HEK293 (cell line): ENCODE results near the gene ZNF790.
A peak's percentile ranks its signal among the peaks of the same experiment; 100 is the strongest.

Experiments
- GLIS2 ChIP-seq: fragments of 450-650 bp; formaldehyde crosslinking; IDR thresholded peaks from 2 replicates; pipeline ENCODE4 v1.5.1; 2016; ENCODE audit warnings: missing biosample characterization, missing genetic modification characterization
- HIC1 ChIP-seq: fragments of 450-650 bp; formaldehyde crosslinking; IDR thresholded peaks from 2 replicates; pipeline ENCODE4 v1.5.1; 2016; ENCODE audit warnings: missing biosample characterization, missing genetic modification characterization
- KLF8 ChIP-seq: fragments of 450-650 bp; formaldehyde crosslinking; IDR thresholded peaks from 2 replicates; pipeline ENCODE4 v1.5.1; 2016; ENCODE audit warnings: missing biosample characterization, missing genetic modification characterization
- OVOL3 ChIP-seq: fragments of 450-650 bp; formaldehyde crosslinking; IDR thresholded peaks from 2 replicates; pipeline ENCODE4 v1.5.1; 2016; ENCODE audit warnings: missing biosample characterization, missing genetic modification characterization
- PBX3 ChIP-seq: sonication (generic); formaldehyde crosslinking; IDR thresholded peaks from 2 replicates; pipeline ENCODE4 v1.8.1; 2022; ENCODE audit warnings: mild to moderate bottlenecking, moderate library complexity, missing genetic modification reagents
- PRDM10 ChIP-seq: fragments of 450-650 bp; formaldehyde crosslinking; IDR thresholded peaks from 2 replicates; pipeline ENCODE4 v1.5.1; 2016; ENCODE audit warnings: missing biosample characterization, missing genetic modification characterization
- SETDB1 ChIP-seq: IDR thresholded peaks from one replicate; pipeline ENCODE4 v1.6.1; 2017; ENCODE audit warnings: mild to moderate bottlenecking, low read length, moderate library complexity, mixed read lengths; ENCODE audit not compliant: insufficient read length
- ZFHX2 ChIP-seq: fragments of 450-650 bp; formaldehyde crosslinking; conservative IDR thresholded peaks from 2 replicates; pipeline ENCODE4 v1.5.1; 2016; ENCODE audit warnings: missing biosample characterization, missing genetic modification characterization
- ZFP3 ChIP-seq: fragments of 450-650 bp; formaldehyde crosslinking; IDR thresholded peaks from 2 replicates; pipeline ENCODE4 v1.5.1; 2016; ENCODE audit warnings: low read depth, missing biosample characterization, missing genetic modification characterization
- ZNF10 ChIP-seq: fragments of 450-650 bp; formaldehyde crosslinking; IDR thresholded peaks from 2 replicates; pipeline ENCODE4 v1.5.1; 2017; ENCODE audit warnings: missing biosample characterization, missing genetic modification characterization
- ZNF133 ChIP-seq: fragments of 450-650 bp; formaldehyde crosslinking; IDR thresholded peaks from 2 replicates; pipeline ENCODE4 v1.5.1; 2016; ENCODE audit warnings: missing biosample characterization, missing genetic modification characterization
- ZNF140 ChIP-seq: fragments of 450-650 bp; formaldehyde crosslinking; IDR thresholded peaks from 2 replicates; pipeline ENCODE4 v1.5.1; 2016; ENCODE audit warnings: missing biosample characterization, missing genetic modification characterization
- ZNF19 ChIP-seq: fragments of 450-650 bp; formaldehyde crosslinking; IDR thresholded peaks from 2 replicates; pipeline ENCODE4; 2016; ENCODE audit warnings: missing biosample characterization, missing genetic modification characterization, low read depth
- ZNF239 ChIP-seq: fragments of 450-650 bp; formaldehyde crosslinking; IDR thresholded peaks from 2 replicates; pipeline ENCODE4 v1.5.1; 2016; ENCODE audit warnings: missing biosample characterization, missing genetic modification characterization
- ZNF354C ChIP-seq: fragments of 450-650 bp; formaldehyde crosslinking; IDR thresholded peaks from 2 replicates; pipeline ENCODE4 v1.5.1; 2016; ENCODE audit warnings: missing biosample characterization, missing genetic modification characterization, low read depth, borderline replicate concordance
- ZNF391 ChIP-seq: fragments of 450-650 bp; formaldehyde crosslinking; IDR thresholded peaks from 2 replicates; pipeline ENCODE4 v1.5.1; 2016; ENCODE audit warnings: low read depth, missing biosample characterization, missing genetic modification characterization, borderline replicate concordance
- ZNF473 ChIP-seq: fragments of 450-650 bp; formaldehyde crosslinking; IDR thresholded peaks from 2 replicates; pipeline ENCODE4 v1.5.1; 2017; ENCODE audit warnings: missing biosample characterization, missing genetic modification characterization
- ZNF518A ChIP-seq: fragments of 450-650 bp; formaldehyde crosslinking; conservative IDR thresholded peaks from 2 replicates; pipeline ENCODE4 v1.5.1; 2016; ENCODE audit warnings: low read depth, missing biosample characterization, missing genetic modification characterization
- ZNF530 ChIP-seq: fragments of 450-650 bp; formaldehyde crosslinking; IDR thresholded peaks from 2 replicates; pipeline ENCODE4 v1.5.1; 2016; ENCODE audit warnings: low read depth, missing biosample characterization, missing genetic modification characterization
- ZNF544 ChIP-seq: fragments of 450-650 bp; formaldehyde crosslinking; IDR thresholded peaks from 2 replicates; pipeline ENCODE4 v1.5.0; 2017; ENCODE audit warnings: missing biosample characterization, missing genetic modification characterization
- ZNF558 ChIP-seq: fragments of 450-650 bp; formaldehyde crosslinking; IDR thresholded peaks from 2 replicates; pipeline ENCODE4 v1.5.1; 2016; ENCODE audit warnings: missing biosample characterization, missing genetic modification characterization
- ZNF580 ChIP-seq: fragments of 450-650 bp; formaldehyde crosslinking; IDR thresholded peaks from 2 replicates; pipeline ENCODE4 v1.5.1; 2016; ENCODE audit warnings: missing biosample characterization, missing genetic modification characterization
- ZNF621 ChIP-seq: fragments of 450-650 bp; formaldehyde crosslinking; IDR thresholded peaks from 2 replicates; pipeline ENCODE4 v1.5.1; 2017; ENCODE audit warnings: missing biosample characterization, missing genetic modification characterization
- ZNF664 ChIP-seq: fragments of 450-650 bp; formaldehyde crosslinking; IDR thresholded peaks from 2 replicates; pipeline ENCODE4 v1.5.1; 2016; ENCODE audit warnings: missing biosample characterization, missing genetic modification characterization
- ZNF843 ChIP-seq: fragments of 450-650 bp; formaldehyde crosslinking; IDR thresholded peaks from 2 replicates; pipeline ENCODE4 v1.5.1; 2016; ENCODE audit warnings: missing biosample characterization, missing genetic modification characterization
- ZSCAN16 ChIP-seq: fragments of 450-650 bp; formaldehyde crosslinking; IDR thresholded peaks from 2 replicates; pipeline ENCODE4 v1.5.1; 2016; ENCODE audit warnings: missing biosample characterization, missing genetic modification characterization
- ZSCAN30 ChIP-seq: fragments of 450-650 bp; IDR thresholded peaks from 2 replicates; pipeline ENCODE4 v1.5.1; 2018; ENCODE audit warnings: missing biosample characterization, mild to moderate bottlenecking, missing genetic modification characterization, moderate library complexity

Gene ZNF790

GRCh38 chr19:36850559-36851442 is 12.6 kb upstream of the ZNF790 start, which contains the start of gene ZNF345 (continued):
- TF ChIP-seq PRDM10 (tag by site-specific recombination) (peak; percentile 78), ZNF140 (tag by site-specific recombination) (no peak), ZNF133 (peak; percentile 78; the same call in 1 of the 2 replicates), ZNF10 (tag by site-specific recombination) (no peak), ZNF664 (tag by site-specific recombination) (no peak; the same call in none of the 2 replicates), ZNF354C (tag by site-specific recombination) (no peak), KLF8 (peak; percentile 87), ZNF473 (tag by site-specific recombination) (no peak), HIC1 (no peak), PBX3 (CRISPR knock-in tag) (no peak), ZSCAN16 (tag by site-specific recombination) (peak; percentile 52; the same call in 1 of the 2 replicates), ZFHX2 (tag by site-specific recombination) (peak; percentile 100), ZNF580 (peak; percentile 94), ZNF391 (tag by site-specific recombination) (peak; percentile 95), ZNF621 (no peak), ZNF19 (tag by site-specific recombination) (no peak), OVOL3 (tag by site-specific recombination) (peak; percentile 12; the same call in 1 of the 2 replicates), GLIS2 (tag by site-specific recombination) (no peak), ZFP3 (tag by site-specific recombination) (peak; percentile 95), SETDB1 (no peak), ZSCAN30 (tag by site-specific recombination) (peak; percentile 13; the same call in 1 of the 2 replicates), ZNF843 (peak; percentile 79; the same call in 1 of the 2 replicates), ZNF518A (tag by site-specific recombination) (no peak), ZNF558 (tag by site-specific recombination) (peak; percentile 55), ZNF530 (tag by site-specific recombination) (no peak), ZNF239 (tag by site-specific recombination) (peak; percentile 78; the same call in 1 of the 2 replicates), ZNF544 (tag by site-specific recombination) (no peak)
